Loucy (cell line): ENCODE measurements around the gene PHACTR1.

Experiments used
- CTCF ChIP-seq: fragments of 200-600 bp; sonication (generic); conservative IDR thresholded peaks from 2 replicates; pipeline ENCODE4 v1.5.1; 2014; ENCODE audit warnings: mild to moderate bottlenecking, antibody characterized with exemption, low read length
- EZH2phosphoT487 ChIP-seq: fragments of 200-600 bp; IDR thresholded peaks from 2 replicates; pipeline ENCODE4 v1.6.1; 2018; ENCODE audit warnings: antibody characterized with exemption, mild to moderate bottlenecking, moderate library complexity, borderline replicate concordance

- no peak for TF ChIP-seq CTCF
- TF ChIP-seq EZH2phosphoT487: no peak
These were observed 380.9 kb downstream of the PHACTR1 start for GRCh38 chr6:13097454-13097853.
